Measurements from ENCODE around the gene ERCC4.

The ERCC4 gene

DNA sequence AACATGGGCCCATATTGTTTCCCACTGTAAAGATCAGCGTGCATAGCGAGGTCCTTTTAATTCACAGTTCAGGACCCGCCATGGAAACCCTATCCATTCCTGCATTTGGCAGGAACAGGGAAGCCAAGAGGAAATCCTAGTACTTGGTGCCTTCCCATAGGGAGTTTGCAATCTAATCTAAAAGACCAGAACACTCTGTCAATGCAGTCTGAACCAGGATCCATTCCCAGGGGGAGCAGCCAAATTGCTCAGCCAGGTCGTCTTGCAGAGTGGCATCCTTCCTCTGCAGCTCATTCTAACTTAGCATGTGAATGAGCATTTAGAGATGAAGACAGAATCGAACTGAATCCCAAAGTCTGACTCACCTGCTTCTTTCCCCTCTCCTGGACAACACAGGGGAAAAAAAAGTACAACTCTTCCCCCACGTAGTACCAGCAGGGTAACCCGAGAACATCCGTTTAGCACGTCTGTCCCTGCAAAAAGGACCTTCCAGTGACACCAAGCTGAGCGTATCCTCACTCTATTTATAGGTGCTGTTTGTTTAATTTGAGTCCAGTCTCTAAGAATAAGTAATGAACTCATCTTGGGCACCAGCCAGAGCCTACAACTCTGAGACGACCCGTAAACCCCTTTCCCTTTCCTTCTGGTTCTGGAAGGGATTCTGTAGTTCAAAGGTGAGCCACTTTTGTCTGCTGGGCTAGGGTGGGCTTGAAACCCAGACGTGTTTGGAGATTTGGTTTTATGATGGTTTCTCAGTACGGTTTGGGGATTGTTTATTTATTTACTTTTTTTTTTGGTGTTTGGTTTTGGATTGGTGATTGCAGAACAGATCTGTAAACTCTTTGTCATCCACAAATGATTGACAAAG is 74.5 kb downstream of the ERCC4 start:
- no peak for DNase-seq (ENCODE audit: low read depth)

DNA sequence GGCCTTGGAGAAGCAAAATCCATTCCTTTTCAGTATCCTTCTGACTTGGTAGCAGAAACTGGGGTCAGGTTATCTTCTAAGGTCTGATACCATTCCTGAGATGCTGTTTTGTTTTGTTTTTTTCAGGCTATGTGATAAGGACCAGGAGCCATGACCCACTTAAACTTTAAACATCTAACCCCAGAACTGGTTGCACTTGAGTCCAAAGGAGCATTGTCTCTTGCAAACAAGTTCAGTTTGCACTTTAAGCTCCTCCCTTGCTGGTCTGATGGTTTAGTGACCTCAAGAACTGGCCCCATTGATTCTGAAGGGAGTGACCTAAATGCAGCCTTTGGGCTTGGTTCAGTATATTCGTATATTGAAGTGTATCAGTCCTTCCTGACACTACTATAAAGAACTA is 75.2 kb downstream of the ERCC4 start:
- DNase-seq (ENCODE audit: low read depth): no peak

DNA sequence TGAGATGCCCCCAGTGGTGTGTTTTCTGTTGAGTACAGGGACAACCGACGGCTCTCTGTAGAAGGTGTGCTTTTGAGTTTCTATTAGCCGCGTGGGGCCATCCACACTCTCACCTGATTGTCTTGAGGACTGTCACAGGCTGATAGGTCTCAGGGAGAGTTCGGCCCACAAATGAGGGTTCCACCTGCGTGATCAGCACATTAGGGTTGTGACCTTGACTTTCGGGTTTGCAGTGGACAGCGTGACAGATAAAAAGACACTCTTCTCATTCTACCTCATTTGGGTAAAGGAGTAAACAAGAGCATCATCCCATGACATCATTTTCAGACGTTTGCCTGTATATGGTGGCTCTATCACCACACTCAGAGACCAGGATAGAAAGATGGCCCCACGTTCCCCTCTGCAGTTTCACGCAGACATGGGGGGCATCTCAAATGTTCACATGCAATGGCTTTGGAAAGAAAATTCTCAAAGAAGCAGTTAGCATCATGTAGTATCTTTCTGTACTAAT is 76.9 kb downstream of the ERCC4 start:
- no peak for DNase-seq (ENCODE audit: low read depth)

DNA sequence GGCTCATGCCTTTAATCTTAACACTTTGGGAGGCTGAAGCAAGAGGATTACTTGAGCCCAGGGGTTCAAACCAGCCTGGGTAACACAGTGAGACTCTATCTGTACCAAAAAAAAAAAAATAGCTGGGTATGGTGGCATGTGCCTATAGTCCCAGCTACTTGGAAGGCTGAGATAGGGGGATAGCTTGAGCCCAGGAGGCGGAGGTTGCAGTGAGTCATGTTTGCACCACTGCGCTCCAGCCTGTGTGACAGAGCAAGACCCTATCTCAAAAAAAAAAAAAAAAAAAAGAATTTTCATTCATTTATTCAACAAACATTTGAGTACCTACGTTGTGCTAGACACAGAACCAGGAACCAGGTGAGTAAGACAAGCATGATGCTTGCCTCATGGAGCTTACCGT is 77.6 kb downstream of the ERCC4 start:
- no peak for DNase-seq (ENCODE audit: low read depth)

DNA sequence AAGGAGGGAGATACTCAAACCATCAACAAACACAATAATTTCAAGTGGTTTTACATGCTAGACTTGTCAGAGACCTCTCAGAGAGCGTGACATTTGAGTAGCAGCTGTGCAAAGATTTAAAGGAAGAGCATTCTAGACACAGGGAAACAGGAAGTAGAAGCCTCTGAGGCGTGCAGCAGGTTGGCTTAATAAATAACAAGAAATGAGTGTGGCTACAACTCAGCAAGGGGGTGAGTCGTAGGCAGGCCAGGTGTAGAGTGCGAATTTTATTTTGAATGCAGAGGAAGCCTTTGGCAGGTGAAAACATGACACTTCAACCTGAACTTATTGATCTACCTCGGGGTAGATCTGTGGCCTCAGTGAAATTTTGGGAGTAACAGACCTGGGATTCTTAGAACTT is 78.0 kb downstream of the ERCC4 start:
- no peak for DNase-seq (ENCODE audit: low read depth)

DNA sequence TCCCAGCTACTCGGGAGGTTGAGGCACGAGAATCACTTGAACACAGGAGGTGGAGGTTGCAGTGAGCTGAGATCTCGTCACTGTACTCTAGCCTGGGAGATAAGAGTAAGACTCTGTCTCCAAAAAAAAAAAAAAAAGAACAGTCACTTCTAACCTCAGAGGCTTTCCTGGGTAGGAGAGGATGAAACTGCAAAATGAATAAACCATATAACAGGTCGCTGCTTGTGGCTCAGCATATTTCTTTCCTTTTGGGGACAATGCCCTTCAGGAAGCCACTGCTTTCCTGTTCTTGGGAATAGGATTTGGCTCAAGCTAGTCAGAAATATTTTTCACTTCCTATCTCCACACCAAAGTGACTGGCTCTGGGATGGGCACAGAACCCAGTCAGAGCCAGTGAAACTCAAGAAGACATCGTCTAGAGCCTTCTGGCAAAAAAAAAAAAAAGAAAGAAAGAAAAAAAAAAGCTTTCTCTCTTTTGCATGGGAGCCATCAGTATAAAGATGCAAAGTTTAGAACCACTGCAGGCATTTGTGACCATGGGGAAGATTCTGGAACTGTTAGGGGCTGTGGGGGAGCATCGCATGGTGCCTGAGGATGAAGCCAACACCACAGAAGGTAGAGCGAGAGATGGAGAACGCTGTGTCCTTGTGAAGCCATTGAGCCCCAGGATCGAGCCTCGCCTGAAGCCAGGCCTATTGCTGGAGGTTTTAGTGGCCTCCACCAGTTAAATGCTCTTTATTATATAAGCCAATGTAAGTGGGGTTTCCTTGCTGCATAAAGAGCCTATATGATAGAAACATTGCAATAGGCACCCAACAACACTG is 79.3 kb downstream of the ERCC4 start:
- DNase-seq (ENCODE audit: low read depth): no peak

DNA sequence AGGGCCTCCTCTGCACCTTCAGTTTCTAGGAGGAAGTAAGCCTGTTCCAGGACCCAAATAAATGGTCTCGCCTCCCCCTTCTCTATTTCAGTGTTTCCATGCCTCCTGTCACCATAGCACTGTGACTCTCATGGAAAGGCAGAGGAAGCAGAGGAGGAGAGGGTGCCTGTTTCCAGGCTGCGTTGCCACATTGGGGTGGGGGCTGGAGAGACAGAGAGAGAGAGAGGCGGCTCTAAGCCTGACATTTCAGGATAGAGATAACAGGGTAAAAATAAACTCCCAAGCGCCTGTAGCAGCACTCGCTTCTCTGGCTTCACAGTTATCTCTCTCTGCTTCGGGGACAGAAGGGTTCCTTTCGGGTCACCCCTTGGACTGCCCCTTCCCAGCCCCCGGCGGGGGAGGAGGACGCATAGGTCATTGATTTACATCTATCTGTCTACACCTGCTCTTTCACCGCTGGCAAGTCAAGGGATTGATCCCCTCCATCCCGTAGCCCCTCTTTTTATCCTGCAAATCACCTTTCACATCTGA is 80.0 kb downstream of the ERCC4 start:
- no peak for DNase-seq (ENCODE audit: low read depth)

DNA sequence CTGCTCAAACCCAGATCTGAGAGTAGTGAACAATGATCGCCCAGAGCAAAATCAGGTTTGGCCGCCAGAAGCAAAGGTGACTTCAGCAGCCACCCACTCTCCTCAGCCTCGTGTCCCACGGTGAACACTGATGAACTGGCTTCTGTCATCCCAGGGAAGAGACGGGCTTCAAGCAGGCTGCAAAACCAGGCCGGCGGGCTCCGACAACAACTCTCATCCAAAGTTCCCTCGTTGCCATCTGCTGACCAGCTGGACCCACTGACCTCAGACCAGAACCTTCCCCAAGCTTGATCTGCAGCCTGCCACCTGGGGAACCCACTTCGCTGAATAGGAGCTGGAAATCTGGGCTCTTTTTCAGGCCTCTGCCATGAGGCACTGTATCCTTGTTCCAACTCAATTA is 81.6 kb downstream of the ERCC4 start:
- DNase-seq (ENCODE audit: low read depth): no peak
